ENCODE measurements around the gene MAST3. TPM values are rescaled to one million over a fixed set of nuclear protein-coding genes. Genes with fewer than 3 reads are reported as not detected.
A peak's percentile ranks its signal among the peaks of the same experiment; 100 is the strongest.

MAST3 gene
- total RNA-seq, 1 donor from 2014 or later = 3.9 TPM

- H3K4me1 Mint-ChIP-seq (ENCODE audit: unreplicated experiment) = no peaks in the 10 kb centered on the region
- no peak for TF ChIP-seq CTCF (IDR thresholded peaks at IDR 0.05; ENCODE audit: unreplicated experiment)
- H3K27me3 Mint-ChIP-seq (ENCODE audit: unreplicated experiment) = peaks cover 11% of the 10 kb centered on the region
- no peaks in the 10 kb centered on the region for H3K9me3 Mint-ChIP-seq (ENCODE audit: unreplicated experiment)
- H3K27ac Mint-ChIP-seq (ENCODE audit: unreplicated experiment) = no peak overlapping the region
- no peak overlapping the region for H3K4me3 Mint-ChIP-seq (ENCODE audit: unreplicated experiment)
- no peak for DNase-seq (ENCODE audit: low spot score)
- no peaks in the 10 kb centered on the region for H3K36me3 Mint-ChIP-seq (ENCODE audit: low read depth, unreplicated experiment)
Measured at GRCh38 chr19:18062028-18062427, 35.5 kb upstream of the MAST3 start.

- Mint-ChIP-seq H3K4me3 (ENCODE audit: unreplicated experiment) (no peak overlapping the region), H3K36me3 (ENCODE audit: low read depth, unreplicated experiment) (no peaks in the 10 kb centered on the region), H3K27me3 (ENCODE audit: unreplicated experiment) (peaks cover 10% of the 10 kb centered on the region), H3K27ac (ENCODE audit: unreplicated experiment) (no peak overlapping the region), H3K4me1 (ENCODE audit: unreplicated experiment) (no peaks in the 10 kb centered on the region), H3K9me3 (ENCODE audit: unreplicated experiment) (no peaks in the 10 kb centered on the region)
- peak; percentile 33 for DNase-seq (ENCODE audit: low spot score)
- TF ChIP-seq CTCF (IDR thresholded peaks at IDR 0.05; ENCODE audit: unreplicated experiment) = peak; percentile 22
Measured at GRCh38 chr19:18063463-18063862, 34.1 kb upstream of the MAST3 start.

GRCh38 chr19:18065173-18065495, 32.4 kb upstream of the MAST3 start:
- Mint-ChIP-seq H3K4me3 (ENCODE audit: unreplicated experiment) (no peak overlapping the region), H3K27ac (ENCODE audit: unreplicated experiment) (no peak overlapping the region), H3K4me1 (ENCODE audit: unreplicated experiment) (no peaks in the 10 kb centered on the region), H3K36me3 (ENCODE audit: low read depth, unreplicated experiment) (no peaks in the 10 kb centered on the region), H3K9me3 (ENCODE audit: unreplicated experiment) (no peaks in the 10 kb centered on the region), H3K27me3 (ENCODE audit: unreplicated experiment) (peaks cover 8% of the 10 kb centered on the region)
- DNase-seq (ENCODE audit: low spot score) = no peak
- TF ChIP-seq CTCF (IDR thresholded peaks at IDR 0.05; ENCODE audit: unreplicated experiment) = no peak

DNA sequence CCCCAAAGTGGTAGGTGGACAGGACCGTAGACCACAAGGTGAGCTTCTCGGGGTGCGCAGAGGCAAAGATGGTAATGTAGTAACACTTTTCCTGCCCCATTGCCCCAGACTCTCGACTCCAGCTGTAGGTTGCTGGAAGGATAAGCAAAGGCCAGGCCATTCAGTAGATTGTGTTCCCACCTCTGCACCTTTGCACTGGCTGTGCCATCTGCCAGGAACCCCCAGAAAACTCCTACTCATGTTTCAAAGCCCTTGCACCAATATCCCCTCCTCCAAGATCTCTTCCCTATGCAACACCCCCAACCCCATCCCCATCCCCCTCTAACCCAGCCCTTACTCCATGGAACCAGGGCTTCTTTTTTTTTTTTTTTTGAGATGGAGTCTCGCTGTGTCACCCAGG, 29.2 kb upstream of the MAST3 start:
- Mint-ChIP-seq H3K4me3 (ENCODE audit: unreplicated experiment) (no peak overlapping the region), H3K27ac (ENCODE audit: unreplicated experiment) (no peak overlapping the region), H3K36me3 (ENCODE audit: low read depth, unreplicated experiment) (no peaks in the 10 kb centered on the region), H3K9me3 (ENCODE audit: unreplicated experiment) (no peaks in the 10 kb centered on the region), H3K27me3 (ENCODE audit: unreplicated experiment) (peaks cover 5% of the 10 kb centered on the region), H3K4me1 (ENCODE audit: unreplicated experiment) (no peaks in the 10 kb centered on the region)
- no peak for TF ChIP-seq CTCF (IDR thresholded peaks at IDR 0.05; ENCODE audit: unreplicated experiment)
- DNase-seq (ENCODE audit: low spot score) = no peak

GRCh38 chr19:18069383-18069782, 28.2 kb upstream of the MAST3 start:
- H3K27me3 Mint-ChIP-seq (ENCODE audit: unreplicated experiment) = peaks cover 5% of the 10 kb centered on the region
- no peaks in the 10 kb centered on the region for H3K36me3 Mint-ChIP-seq (ENCODE audit: low read depth, unreplicated experiment)
- no peak overlapping the region for H3K27ac Mint-ChIP-seq (ENCODE audit: unreplicated experiment)
- no peak for DNase-seq (ENCODE audit: low spot score)
- H3K9me3 Mint-ChIP-seq (ENCODE audit: unreplicated experiment) = no peaks in the 10 kb centered on the region
- H3K4me3 Mint-ChIP-seq (ENCODE audit: unreplicated experiment) = no peak overlapping the region
- TF ChIP-seq CTCF (IDR thresholded peaks at IDR 0.05; ENCODE audit: unreplicated experiment) = no peak
- H3K4me1 Mint-ChIP-seq (ENCODE audit: unreplicated experiment) = no peaks in the 10 kb centered on the region
